Measurements from ENCODE around the gene RIMKLB. TPM values are rescaled to one million over a fixed set of nuclear protein-coding genes. Genes with fewer than 3 reads are reported as not detected.

The RIMKLB gene
- total and polyA plus RNA-seq, 2 of the 8 experiments (the other 6 are each of a cell fraction or from before 2014, with no cell fraction given): 37.8 to 78.2 TPM

DNA sequence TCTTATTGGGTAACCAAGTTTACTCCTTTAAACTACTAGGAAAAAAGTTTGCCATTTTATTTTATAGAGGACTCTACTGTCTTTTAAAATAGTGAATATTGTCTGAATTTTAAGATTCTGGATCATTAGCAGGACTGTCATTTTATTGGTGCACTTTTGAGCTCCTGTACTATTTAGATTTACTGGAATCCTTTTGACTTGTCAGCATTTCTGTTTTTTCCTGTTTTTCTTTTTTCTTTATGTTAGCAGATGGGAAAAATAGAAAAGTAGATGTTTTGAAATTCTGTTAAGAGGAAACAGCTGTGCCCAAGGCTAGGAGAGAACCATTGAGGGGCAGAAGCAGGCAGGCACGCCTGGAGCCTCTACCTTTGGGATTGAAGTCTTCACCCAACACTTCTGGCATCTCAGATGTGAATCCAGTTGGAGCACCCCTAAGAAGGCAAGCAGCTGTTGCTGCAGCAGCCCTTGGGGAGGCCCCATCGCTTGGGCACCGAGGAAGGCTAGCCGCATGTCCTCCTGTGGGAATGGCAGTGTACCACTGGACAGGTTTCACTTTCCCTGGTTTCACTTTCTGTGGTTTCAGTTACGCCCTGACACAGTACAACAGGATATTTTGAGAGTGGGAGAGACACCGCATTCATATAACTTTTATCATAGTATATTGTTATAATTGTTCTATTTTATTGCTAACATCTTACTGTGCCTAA, 11.5 kb downstream of the RIMKLB start (continued):
- TF ChIP-seq CTBP2 (IDR thresholded peaks at IDR 0.05; ENCODE audit: borderline replicate concordance, insufficient read depth, insufficient read length, low read length): no peak
- TF ChIP-seq PHF8 (conservative IDR thresholded peaks at IDR 0.05; ENCODE audit: low read depth, low read length): no peak
- TF ChIP-seq, protein P1, sequence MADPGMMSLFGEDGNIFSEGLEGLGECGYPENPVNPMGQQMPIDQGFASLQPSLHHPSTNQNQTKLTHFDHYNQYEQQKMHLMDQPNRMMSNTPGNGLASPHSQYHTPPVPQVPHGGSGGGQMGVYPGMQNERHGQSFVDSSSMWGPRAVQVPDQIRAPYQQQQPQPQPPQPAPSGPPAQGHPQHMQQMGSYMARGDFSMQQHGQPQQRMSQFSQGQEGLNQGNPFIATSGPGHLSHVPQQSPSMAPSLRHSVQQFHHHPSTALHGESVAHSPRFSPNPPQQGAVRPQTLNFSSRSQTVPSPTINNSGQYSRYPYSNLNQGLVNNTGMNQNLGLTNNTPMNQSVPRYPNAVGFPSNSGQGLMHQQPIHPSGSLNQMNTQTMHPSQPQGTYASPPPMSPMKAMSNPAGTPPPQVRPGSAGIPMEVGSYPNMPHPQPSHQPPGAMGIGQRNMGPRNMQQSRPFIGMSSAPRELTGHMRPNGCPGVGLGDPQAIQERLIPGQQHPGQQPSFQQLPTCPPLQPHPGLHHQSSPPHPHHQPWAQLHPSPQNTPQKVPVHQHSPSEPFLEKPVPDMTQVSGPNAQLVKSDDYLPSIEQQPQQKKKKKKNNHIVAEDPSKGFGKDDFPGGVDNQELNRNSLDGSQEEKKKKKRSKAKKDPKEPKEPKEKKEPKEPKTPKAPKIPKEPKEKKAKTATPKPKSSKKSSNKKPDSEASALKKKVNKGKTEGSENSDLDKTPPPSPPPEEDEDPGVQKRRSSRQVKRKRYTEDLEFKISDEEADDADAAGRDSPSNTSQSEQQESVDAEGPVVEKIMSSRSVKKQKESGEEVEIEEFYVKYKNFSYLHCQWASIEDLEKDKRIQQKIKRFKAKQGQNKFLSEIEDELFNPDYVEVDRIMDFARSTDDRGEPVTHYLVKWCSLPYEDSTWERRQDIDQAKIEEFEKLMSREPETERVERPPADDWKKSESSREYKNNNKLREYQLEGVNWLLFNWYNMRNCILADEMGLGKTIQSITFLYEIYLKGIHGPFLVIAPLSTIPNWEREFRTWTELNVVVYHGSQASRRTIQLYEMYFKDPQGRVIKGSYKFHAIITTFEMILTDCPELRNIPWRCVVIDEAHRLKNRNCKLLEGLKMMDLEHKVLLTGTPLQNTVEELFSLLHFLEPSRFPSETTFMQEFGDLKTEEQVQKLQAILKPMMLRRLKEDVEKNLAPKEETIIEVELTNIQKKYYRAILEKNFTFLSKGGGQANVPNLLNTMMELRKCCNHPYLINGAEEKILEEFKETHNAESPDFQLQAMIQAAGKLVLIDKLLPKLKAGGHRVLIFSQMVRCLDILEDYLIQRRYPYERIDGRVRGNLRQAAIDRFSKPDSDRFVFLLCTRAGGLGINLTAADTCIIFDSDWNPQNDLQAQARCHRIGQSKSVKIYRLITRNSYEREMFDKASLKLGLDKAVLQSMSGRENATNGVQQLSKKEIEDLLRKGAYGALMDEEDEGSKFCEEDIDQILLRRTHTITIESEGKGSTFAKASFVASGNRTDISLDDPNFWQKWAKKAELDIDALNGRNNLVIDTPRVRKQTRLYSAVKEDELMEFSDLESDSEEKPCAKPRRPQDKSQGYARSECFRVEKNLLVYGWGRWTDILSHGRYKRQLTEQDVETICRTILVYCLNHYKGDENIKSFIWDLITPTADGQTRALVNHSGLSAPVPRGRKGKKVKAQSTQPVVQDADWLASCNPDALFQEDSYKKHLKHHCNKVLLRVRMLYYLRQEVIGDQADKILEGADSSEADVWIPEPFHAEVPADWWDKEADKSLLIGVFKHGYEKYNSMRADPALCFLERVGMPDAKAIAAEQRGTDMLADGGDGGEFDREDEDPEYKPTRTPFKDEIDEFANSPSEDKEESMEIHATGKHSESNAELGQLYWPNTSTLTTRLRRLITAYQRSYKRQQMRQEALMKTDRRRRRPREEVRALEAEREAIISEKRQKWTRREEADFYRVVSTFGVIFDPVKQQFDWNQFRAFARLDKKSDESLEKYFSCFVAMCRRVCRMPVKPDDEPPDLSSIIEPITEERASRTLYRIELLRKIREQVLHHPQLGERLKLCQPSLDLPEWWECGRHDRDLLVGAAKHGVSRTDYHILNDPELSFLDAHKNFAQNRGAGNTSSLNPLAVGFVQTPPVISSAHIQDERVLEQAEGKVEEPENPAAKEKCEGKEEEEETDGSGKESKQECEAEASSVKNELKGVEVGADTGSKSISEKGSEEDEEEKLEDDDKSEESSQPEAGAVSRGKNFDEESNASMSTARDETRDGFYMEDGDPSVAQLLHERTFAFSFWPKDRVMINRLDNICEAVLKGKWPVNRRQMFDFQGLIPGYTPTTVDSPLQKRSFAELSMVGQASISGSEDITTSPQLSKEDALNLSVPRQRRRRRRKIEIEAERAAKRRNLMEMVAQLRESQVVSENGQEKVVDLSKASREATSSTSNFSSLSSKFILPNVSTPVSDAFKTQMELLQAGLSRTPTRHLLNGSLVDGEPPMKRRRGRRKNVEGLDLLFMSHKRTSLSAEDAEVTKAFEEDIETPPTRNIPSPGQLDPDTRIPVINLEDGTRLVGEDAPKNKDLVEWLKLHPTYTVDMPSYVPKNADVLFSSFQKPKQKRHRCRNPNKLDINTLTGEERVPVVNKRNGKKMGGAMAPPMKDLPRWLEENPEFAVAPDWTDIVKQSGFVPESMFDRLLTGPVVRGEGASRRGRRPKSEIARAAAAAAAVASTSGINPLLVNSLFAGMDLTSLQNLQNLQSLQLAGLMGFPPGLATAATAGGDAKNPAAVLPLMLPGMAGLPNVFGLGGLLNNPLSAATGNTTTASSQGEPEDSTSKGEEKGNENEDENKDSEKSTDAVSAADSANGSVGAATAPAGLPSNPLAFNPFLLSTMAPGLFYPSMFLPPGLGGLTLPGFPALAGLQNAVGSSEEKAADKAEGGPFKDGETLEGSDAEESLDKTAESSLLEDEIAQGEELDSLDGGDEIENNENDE (IDR thresholded peaks at IDR 0.05; ENCODE audit: insufficient replicate concordance, low read length): no peak

Data from H1 (cell line).